Fibroblast of mammary gland (primary cell): ENCODE data around the gene SOX6.

Source experiments
- DNase-seq: peaks from one replicate; pipeline ENCODE4 v3.0.0-alpha.2; 2010; ENCODE audit warnings: low read depth
- H3K4me3 ChIP-seq: 2 replicates; pipeline ENCODE4 v1.5.1; 2011; ENCODE audit warnings: low read depth, mild to moderate bottlenecking, low read length, moderate library complexity; ENCODE audit not compliant: control insufficient read depth
- CTCF ChIP-seq: conservative IDR thresholded peaks from 2 replicates; pipeline ENCODE4 v1.5.1; 2011; ENCODE audit warnings: low read depth, low read length, inconsistent platforms; ENCODE audit not compliant: control insufficient read depth, insufficient read depth

Gene SOX6

DNA sequence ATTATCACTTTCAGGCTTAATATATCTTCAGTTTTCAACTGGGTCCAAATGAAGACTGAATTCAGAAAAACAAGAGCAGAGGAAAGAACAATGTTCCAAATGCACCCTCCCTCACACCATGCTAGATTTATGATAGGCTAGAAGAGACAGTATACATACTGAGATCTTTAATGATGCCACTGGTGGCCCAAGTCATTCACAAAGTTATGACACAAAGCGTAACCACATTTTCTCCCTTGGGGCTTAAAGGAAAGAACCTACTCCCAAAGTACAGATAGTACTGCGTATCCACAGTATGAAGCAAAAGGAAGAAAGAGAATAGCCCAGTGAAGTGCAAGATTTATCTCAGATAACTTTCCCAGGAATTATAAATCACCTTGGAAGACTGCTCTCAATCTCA, 10.9 kb upstream of the SOX6 start:
- TF ChIP-seq CTCF, result no peak
- no peak overlapping the region for H3K4me3 ChIP-seq
- no peak for DNase-seq

GRCh38 chr11:16365581-16366228, 9.4 kb upstream of the SOX6 start:
- no peak for DNase-seq
- no peak overlapping the region for H3K4me3 ChIP-seq
- no peak for TF ChIP-seq CTCF

DNA sequence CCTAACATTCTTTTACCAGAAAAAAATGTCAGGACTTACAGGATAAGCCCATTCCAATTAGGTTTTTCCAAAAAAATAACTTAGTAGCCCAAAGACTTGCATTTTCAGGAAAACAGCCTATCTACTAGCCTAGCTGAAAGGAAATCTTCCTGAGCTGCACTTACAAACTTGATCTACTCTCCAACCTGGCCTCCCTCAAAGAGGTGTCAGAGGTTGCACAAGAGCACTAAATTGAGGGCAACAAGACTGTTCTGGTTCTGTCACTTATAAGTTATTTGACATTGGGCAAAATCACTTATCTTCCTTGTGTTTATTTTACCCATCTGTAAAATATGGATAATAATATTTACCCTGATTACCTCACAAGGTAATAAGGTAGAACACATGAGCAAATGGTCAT, 7.9 kb upstream of the SOX6 start:
- no peak overlapping the region for H3K4me3 ChIP-seq
- no peak for TF ChIP-seq CTCF
- DNase-seq, result no peak

- H3K4me3 ChIP-seq, result no peak overlapping the region
- no peak for TF ChIP-seq CTCF
- DNase-seq, result no peak
Measured at GRCh38 chr11:16363706-16364105, 7.4 kb upstream of the SOX6 start.

- no peak for DNase-seq
- TF ChIP-seq CTCF, result no peak
- no peak overlapping the region for H3K4me3 ChIP-seq
Measured at GRCh38 chr11:16361108-16361865, 4.9 kb upstream of the SOX6 start.

DNA sequence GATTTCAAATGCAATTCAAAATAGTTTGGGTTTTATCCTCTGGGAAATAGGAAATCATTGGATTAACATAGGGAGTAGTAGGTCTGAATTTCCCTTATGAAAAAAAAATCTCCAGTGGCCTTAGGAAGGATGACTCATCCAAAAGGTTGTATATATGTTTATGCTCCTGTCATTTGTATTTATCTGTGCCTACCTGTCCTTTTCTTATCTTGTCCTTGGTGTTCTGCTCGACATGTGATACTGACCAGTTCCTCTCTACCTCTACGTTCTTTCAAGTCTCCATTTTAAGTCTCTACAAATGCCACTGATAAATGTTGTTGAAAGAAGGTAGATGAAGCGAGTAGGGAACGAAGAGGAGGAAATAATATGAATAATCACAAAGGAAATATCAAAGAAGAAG, 3.0 kb upstream of the SOX6 start:
- no peak for TF ChIP-seq CTCF
- H3K4me3 ChIP-seq, result no peak overlapping the region
- DNase-seq, result no peak
